ENCODE data around the gene NHSL1.

The NHSL1 gene

DNA sequence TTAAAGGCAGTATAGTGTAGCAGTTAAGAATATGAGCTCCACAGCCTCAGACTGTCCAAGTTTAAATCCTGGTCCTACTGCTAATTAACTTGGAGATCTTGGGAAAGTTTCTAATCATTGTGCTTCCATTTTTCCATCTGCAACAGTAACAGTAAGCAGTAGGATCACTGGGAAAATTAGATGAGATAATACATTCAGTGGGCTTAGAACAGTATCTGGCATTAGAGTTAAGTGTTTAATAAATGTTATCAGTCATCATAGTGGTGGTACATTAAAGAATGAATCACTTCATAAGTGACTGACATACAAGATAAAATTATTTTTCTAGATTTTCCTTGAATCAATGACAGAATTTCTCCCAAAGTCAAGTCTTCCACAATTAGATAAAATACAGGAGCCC lies 5.0 kb downstream of the NHSL1 start:
- no peak for DNase-seq

DNA sequence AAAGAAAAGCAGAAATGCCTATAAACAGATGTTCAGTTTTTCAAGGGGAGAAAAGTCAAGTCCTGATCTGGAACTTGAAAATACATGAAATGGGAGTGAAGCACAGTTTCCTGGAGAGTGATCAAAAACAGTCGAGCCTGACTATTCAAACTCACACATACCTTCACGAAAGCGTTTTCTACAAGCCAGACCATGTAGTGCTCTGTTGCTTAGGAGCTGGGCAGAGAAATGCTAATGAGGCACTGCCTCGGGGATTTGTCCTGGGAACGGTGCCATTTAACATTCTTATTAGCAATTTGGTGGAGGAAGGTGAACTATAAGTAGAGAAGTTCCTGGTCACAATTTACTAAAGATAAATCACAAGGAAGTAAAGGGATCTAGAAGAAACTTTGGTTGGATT lies 5.9 kb downstream of the NHSL1 start:
- no peak for DNase-seq

DNA sequence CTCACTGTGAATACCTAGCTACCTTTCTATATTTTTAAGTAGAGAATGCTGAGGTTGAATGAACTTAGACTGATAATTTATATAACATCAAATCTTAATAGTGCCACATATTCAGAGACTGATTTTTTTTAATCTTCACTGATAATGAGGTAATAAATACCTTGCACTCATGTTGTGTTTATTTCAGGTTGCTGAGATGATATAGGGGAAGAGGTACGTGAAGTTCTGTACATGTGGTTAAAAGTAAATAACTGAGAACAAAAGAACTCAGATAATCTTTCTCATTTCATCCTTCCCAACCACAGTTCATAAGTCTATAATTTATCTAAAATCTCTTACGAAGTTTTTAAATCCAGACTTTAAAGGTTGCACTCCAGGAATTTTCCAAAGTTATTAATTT lies 6.4 kb downstream of the NHSL1 start:
- no peak for DNase-seq

DNA sequence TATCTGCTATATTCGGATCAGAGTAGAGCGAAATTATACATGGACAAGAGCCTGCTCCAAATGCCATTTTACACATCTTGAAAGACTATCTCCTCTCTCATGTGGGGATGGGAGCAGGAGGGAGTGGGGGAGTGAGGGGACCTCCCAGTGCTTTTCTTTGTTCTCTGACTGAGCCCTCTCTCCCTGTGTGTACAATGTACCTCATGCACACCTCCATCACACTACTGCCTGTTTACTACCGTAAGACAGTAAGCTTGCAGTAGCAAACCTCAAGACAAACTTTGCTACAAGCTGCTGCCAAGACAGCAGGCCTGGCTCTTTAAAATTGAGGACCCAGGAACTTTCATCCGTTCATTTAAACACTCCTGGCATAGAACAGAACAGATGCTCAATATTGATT lies 7.2 kb downstream of the NHSL1 start:
- DNase-seq: no peak

DNA sequence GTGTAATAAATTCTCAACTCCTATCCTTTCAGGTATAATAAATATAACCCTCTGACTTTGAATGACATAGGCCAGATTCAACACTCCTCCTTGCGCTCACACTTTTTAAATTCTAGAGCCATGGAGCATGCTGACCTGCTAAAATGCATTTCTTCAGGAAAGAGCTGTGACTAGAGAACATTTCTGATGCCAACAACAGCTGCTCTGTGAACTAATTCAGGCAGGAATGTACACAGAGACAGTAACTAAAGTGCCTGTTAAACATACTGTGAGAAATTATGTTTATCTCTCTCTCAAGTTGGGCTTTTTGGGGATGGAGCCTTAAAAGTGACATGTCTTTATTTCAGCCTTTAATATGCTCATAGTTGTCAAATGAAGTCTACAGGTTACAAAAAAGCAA lies 8.3 kb downstream of the NHSL1 start:
- DNase-seq: no peak

DNA sequence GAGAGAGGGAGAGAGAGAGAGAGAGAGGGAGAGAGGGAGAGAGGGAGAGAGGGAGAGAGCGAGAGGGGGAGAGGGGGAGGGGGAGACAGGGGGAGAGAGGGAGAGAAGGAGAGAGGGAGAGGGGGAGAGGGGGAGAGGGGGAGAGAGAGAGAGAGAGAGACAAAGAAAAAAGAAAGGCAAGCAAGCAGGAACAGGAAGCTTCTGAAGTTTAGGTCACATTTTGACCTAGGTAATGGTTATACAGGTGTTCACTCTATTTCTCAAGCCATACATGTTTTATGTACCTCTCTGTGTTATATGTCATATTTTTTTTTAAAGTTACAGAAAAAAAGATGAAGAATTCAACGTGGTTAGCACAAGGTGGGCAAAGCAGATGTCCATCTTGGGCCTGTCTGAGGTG lies 9.4 kb downstream of the NHSL1 start:
- DNase-seq: no peak

DNA sequence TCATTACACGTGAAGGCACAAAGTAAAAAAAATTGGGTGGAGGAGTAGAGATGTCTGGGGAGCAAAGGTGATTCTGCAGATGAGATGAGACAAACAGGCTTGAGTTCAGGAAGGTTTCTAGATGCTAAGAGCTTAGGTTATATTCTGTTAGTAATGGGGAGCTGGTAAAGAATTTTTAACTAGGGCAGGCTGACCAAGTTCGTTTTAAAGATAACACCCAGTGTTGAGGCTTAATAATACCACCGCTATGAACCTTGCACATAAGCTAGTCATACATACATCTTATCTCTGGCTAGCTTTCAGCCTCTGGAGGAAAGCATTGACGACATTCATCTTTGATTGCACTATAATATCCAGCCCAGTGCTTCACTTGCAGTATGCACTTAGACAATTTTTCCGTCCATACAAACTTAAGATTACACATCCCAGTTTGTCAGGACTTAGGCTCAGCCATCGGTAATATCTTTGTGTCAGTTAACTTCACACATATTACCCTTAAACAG lies 12.1 kb downstream of the NHSL1 start:
- DNase-seq: no peak

DNA sequence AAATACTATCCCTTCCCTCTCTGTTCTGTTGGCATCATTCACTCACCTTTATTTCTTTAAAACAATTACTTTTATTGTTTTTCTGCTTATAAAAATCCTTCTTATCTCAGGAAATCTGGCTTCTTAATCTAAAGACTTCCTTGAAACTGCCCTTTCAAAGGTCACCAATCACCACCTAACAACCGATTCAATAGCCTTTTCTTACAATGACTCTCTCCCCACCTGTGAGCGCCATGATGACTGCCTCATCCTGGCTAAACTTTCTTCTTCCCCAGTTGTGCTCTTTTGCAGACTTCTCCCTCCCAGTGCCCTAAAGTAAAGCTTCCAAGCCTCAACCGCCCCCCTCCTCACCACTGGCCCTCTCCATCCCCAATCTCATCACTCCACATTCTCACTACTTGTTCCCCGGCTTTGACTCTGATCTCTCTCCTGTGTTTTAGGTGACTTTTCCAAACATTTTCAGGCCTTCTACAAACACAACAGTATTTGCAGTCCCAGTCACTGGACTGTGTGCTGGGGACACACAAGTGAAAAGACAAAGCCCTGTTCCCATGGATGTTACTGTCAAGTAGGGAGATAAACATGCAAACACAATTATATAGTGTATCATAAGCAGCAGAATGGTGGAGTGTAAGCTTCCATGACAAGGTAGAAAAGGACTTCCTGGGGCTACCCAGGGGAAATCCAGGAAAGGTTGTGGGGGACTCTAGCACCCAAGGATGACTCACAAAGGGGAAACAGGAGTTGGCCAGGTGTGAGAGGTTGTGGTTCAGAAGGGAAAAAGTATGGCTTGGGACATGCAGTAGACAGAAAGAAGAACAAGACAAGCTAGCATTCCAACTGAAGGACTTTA lies 12.8 kb downstream of the NHSL1 start:
- no peak for DNase-seq

DNA sequence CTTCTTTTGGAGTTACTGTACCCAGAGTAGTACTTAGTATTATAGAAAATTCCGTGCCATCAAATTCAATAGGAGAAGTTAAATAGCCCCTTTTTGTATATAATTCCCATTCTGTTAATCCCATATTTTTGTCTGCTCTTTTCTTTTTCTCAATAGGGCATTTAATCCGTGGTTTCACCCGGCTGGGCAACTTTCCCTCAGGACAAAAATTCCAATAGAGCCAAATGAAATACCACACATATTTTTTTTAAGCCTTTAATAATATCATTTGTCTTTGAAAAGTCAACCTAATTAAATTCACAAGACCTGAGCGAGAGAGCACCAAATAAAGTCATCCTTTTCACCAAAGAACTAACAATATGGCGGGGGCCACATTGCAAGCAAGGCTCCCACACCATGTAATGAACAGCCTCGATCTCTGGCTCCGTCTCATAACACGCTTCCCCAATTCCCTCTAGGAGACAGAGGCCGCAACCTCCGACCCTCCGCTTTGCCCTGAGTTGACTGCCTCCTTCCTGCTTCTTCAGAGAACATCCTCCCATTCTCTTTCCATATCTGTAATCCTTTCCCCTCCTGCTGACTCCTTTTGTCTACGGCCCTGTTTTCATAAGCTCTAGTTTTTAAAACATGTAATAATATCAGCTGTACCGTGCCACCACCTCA lies 13.6 kb downstream of the NHSL1 start:
- DNase-seq: no peak

DNA sequence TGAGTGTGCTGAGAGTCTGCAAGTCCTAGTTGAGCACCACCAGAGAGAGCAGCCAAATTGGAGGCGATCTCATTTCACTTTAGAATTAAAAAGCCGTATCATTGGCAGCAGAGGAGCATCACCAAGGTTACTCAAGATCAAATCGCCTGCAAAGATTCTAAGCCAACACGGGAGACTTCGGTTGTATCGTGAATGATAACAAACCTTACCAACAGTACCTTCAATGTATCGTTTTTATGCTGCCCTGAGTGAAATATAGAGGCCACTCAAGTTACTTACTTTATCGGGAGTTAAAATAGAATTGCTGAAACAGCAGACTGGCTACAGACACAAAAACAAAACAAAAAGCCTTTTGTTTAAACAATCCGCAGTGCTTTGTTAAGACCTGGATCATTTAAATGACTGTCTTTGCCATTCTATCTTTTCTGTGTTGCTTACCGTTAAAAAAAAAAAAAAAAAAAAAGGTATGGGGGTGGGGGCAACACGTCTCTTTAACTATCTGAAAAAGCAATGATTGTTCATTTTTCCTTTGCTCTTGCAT lies 14.2 kb downstream of the NHSL1 start:
- DNase-seq: peak; percentile 22

DNA sequence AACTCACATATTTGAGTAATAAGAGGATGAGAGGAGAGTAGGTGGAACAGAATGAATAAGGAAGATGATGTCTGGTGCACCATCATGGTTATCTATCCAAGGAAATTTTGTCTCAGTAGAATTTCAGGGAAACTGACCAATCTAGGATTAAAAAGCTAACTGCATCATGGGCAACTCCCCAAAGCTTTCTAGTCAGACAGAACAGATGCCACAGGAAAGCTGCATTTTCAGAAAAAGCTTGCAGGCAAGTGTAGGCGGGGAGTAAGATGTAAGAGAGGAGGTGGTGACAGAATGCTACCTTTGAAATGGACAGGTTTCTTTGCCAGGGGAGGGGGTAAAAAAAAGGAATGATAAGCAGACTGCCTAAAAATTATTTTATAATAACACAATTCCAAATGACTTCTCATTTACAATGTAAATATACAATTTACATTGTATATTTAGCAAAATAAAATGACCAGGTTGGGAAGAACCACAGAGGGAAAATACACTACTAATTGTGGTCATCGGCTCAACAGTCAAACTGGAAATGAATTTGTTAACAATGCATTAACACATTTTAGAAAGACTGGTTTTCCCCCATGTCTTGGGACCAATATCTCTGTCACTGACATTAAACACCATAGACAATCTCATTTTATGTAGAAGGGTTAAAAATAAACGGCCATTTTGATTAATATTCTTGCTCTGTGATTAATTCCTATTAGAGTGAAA lies 15.1 kb downstream of the NHSL1 start:
- DNase-seq: no peak

DNA sequence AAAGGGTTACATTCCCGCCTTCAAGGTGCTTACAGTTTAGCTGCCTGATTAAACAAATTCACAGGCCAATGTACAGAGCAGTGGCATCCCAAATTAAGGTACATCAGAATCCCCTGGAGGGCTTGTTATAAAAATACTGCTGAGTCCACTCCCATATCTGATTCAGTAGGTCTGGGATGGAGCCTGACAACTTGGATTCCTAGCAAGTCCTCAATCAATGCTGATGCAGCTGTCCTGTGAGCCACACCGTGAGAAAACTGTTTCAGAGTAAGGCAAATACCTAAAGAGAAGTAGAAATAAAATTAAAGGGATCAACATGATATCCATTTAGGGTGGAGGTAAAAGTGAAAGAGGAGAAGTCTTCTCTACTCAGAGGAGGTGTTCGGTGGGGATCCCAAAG lies 16.5 kb downstream of the NHSL1 start:
- no peak for DNase-seq

DNA sequence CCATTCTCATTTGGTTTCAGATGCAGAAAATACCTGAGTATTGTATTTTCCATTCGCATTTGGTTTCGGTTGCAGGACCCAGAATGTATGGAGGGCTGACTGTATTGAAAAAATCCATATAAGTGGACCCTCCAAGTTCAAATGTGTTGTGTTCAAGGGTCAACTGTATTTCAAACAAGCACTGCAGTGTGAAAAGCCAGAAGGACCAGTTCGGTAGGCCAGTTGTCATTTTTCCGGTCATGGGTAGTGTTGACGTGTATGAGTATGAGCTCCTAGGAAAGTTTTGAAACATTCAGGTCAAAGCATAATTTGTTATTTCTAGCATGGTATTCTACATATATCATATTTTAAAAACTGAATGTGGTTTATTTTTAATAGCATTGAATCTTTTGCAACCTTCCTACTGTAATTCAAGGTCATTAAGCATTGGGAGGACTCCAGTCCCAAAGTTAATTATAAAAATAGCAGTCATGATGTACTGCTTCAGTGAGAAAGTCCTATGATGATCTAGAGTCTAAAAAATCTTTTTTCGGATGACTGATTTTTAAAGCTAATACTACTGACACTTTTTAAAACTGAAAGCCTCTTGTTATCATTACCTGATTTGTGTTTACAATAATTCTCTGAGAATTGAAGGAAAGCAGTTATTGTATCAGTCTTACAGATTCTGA lies 18.9 kb downstream of the NHSL1 start:
- no peak for DNase-seq

DNA sequence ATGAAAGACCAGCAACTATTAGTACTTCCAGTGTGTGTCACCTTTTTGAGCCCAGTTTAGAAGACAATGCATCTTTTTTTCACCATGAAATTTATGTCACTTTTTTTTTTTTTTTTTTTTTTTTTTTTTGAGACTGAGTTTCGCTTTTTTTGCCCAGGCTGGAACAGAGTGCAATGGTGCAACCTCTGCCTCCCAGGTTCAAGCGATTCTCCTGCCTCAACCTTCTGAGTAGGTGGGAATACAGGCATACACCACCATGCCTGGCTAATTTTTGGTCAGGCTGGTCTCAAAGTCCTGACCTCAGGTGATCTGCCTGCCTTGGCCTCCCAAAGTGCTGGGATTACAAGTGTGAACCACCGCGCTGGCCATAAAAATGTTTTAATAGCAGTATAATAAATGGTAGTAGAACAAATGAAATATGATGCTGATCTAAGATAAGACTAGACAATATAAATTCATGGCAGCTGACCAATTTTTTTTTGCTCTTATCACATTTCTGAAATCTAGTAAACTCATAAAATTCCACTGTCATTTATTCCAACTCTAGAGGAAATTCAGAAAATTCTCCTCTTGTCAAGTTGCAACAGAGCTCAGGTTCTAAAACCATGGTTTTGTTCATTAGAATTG lies 21.3 kb downstream of the NHSL1 start:
- no peak for DNase-seq

DNA sequence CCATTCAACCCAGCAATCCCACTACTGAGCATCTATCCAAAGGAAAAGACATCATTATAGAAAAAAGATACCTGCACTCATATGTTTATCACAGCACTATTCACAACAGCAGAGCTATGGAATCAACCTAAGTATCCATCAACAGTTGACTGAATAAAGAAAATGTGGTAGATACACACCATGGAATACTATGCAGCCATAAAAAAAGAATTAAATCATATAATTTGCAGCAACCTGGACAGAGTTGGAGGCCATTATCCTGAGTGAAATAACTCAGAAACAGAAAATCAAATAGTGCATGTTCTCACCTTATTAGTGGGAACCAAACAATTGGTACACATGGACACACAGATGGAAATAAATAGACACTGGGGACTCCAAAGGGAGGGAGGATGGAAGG lies 23.2 kb downstream of the NHSL1 start:
- DNase-seq: no peak

DNA sequence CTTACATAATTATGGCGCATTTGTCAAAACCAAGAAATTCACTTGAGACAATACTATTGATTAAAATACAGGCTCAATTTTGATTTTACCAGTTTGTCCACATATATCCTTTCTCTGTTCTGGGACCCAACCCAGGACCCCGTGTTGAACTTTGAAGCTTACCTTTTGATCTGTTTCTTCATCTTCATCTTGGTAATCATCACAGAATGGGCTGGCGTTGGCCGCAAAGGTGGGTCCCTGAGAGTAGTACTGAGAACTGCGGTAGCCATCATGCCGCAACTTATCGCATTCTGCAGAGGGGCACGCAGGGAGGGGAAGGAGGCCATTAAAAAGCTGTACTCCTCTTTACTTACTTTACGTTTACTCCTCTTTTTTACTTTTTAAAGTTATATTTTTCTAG lies 26.1 kb downstream of the NHSL1 start:
- DNase-seq: no peak

DNA sequence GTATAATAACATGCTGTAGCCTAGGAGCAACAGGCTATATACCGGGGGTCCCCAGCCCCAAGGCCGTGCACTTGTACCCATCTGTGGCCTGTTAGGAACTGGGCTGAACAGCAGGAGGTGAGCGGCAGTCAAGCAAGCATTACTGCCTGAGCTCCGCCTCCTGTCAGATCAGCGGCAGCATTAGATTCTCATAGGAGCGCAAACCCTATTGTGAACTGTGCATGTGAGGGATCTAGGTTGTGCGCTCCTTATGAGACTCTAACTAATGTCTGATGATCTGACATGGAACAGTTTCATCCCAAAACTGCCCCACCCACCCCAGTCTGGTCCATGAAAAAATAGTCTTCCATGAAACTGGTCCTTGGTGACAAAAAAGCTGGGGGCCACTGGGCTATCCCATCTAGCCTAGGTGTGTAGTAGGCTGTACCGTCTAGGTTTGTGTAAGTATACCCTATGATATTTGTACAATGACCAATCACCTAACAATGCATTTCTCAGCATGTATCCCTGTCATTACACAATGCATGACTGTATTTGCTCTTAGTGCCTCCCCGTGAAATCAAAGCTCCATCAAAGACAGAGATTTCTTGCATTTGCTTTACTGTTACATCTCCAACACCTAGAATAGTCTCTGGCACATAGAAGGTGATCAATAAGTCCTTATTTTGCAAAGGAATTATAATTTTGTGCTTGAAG lies 30.8 kb downstream of the NHSL1 start:
- DNase-seq: no peak

DNA sequence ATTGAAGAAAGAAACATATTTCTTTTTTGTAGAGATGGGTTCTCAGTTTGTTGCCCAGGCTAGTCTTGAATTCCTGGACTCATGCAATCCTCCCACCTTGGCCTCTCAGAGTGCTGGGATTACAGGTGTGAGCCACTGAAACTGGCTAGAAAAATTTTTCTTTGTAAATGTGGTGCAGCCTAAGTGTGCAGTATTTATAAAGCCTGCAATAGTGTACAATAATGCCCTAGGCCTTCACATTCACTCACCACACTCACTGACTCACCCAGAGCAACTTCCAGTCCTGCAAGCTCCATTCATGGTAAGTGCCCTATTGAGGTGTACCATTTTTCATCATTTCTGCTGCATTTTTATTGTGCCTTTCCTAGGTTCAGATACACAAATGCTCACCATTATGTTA lies 31.4 kb downstream of the NHSL1 start:
- no peak for DNase-seq

DNA sequence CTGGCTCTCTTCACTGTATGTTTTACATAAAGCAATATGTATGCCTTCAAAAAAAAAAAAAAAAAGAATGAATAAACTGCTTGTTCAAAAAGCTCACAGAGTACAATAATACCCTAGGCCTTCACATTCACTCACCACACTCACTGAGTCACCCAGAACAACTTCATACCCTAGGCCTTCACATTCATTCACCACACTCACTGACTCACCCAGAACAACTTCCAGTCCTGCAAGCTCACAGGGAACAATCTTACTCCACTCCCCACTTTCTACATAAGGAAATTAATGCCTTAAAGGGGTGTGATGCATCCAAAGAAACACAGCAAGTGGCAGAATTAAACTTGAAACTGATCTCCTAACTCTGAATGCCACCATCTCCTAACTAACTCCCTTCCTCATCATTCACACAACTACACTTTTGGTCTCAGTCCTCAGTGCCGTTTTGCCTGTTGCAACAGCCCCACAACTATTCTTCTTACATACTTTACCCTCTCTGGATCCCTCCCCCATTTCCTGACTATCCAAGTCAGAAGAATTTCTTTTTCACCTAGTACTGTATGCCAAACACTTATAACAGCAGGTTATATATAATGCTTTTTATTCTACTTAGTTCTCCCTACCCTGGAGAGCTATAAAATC lies 34.2 kb downstream of the NHSL1 start:
- no peak for DNase-seq

DNA sequence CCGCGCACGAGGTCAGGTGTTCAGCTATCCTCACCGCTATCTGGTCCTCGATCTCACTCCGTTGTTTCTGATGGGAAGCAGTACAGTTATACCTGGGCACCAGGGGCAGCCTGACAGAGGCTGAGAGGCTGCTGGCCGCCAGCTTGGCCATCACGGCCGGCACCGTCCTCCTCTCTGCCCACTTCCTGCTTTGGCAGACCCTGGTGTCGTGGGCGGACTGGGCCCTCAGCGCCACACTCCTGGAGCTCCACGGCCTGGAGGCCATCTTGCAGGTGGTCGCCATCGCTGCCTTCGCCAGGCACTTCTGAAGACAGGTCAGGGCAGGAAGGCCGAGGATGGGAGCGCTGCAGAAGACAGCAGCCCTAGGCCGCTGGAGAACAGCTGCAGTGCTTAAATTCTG lies 35.2 kb downstream of the NHSL1 start:
- no peak for DNase-seq

DNA sequence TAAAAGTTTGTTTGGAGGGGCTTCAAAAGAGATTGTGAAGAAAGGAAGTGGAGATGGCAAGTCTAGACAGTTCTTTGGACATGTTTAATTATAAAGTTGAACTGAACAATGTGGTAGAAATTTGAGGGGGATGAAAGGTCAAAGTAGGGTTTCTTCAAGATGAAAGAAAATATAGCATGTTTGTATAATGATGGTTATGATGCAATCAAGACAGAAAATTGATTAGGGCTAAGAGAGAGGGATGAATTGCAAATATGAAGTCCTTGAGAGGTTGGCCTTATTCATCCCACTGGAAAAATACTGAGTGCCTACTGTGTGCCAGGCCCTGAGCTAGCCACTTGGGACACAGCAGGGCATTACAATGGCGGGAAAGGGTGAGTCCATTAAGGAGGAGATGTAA lies 37.6 kb downstream of the NHSL1 start:
- no peak for DNase-seq

Measured in NCI-H1436 (cell line).